Lung (tissue), 12 donors: ENCODE measurements around the gene IL1B. TPM values are rescaled to one million over a fixed set of nuclear protein-coding genes. Genes with fewer than 3 reads are reported as not detected.

Source experiments
- ATAC-seq: fragments of 200-7000 bp; cut with Tn5 transposase; one replicate; pipeline ENCODE4 v1.9.1; 2020; ENCODE audit warnings: moderate number of reproducible peaks; ENCODE audit not compliant: insufficient read depth, low FRiP score
- DNase-seq, 3 donors: peaks; one replicate each; pipeline ENCODE4 v3.0.0-alpha.2; 2013 to 2017
- H3K27ac ChIP-seq, 2 donors: one replicate each; pipeline ENCODE4 v1.5.1; 2013; ENCODE audit warnings: mild to moderate bottlenecking in 2 of 2, moderate library complexity in 2 of 2, control low read depth in 1 of 2, inconsistent platforms in 1 of 2, low read depth in 1 of 2, low read length in 1 of 2
- H3K27me3 ChIP-seq, 3 donors: one replicate each; pipeline ENCODE4 v1.5.1; 2013; ENCODE audit warnings: low read length in 2 of 3; ENCODE audit not compliant: control insufficient read depth in 3 of 3, insufficient read depth in 3 of 3
- H3K36me3 ChIP-seq, 4 donors: one replicate each; pipeline ENCODE4 v1.5.1; 2013; ENCODE audit warnings: low read length in 4 of 4, mild to moderate bottlenecking in 1 of 4, moderate library complexity in 1 of 4; ENCODE audit not compliant: control insufficient read depth in 4 of 4, insufficient read depth in 4 of 4
- H3K4me1 ChIP-seq, 5 donors: one replicate each; pipeline ENCODE4 v1.5.1; 2013; ENCODE audit warnings: low read length in 5 of 5, mild to moderate bottlenecking in 2 of 5, moderate library complexity in 1 of 5; ENCODE audit not compliant: control insufficient read depth in 5 of 5, insufficient read depth in 5 of 5
- H3K4me3 ChIP-seq: one replicate; pipeline ENCODE4 v1.5.1; 2013; ENCODE audit warnings: mild to moderate bottlenecking, control low read depth, moderate library complexity
- H3K9ac ChIP-seq, 2 donors: one replicate each; pipeline ENCODE4 v1.5.1; 2013; ENCODE audit warnings: low read length in 2 of 2, control low read depth in 1 of 2; ENCODE audit not compliant: insufficient read depth in 1 of 2
- H3K9me3 ChIP-seq, 4 donors: one replicate each; pipeline ENCODE4 v1.5.1; 2013; ENCODE audit warnings: low read length in 3 of 4, mild to moderate bottlenecking in 1 of 4, moderate library complexity in 1 of 4; ENCODE audit not compliant: control insufficient read depth in 4 of 4, insufficient read depth in 3 of 4
- WGBS, 2 donors: extraction: QIAGEN DNeasy Blood & Tissue Kit; methylation state at CpG; one replicate each; pipeline ENCODE4 v1.1.7; 2013; 5-methylcytosine and 5-hydroxymethylcytosine counted together
- polyA plus RNA-seq, 2 donors: library from polyadenylated mRNA; stranded (reverse); fragments of 200-250 nt; gene quantifications; one replicate each; pipeline ENCODE4 v1.2.1, GENCODE V29; 2013
- total RNA-seq, 2 donors: library from RNA; depleted of rRNA in 1 of 2; stranded (reverse); fragments of >200 nt in 1 of 2; gene quantifications; one replicate each; pipeline ENCODE4 v1.2.1, GENCODE V29; 2014 to 2021
- TF ChIP-seq, protein P1 (sequence below): IDR thresholded peaks from 2 replicates; pipeline ENCODE4 v1.5.1; 2012; ENCODE audit warnings: mild to moderate bottlenecking; ENCODE audit errors: control extremely low read depth, extremely low read depth
- donor health status: control.
- donor health status: control.
- donor health status: Bipolar disorder and iron deficiency.
- donor health status: healthy.
- donor health status: DM: yes; HTN: yes; CAD: no.

The IL1B gene
- total and polyA plus RNA-seq, 4 donors: 3.8 to 482 (median 13.2) TPM

- no peak overlapping the region for H3K27ac ChIP-seq
- H3K4me3 ChIP-seq: no peak overlapping the region
- DNase-seq (no peak), ATAC-seq (no peak)
- TF ChIP-seq, protein P1, sequence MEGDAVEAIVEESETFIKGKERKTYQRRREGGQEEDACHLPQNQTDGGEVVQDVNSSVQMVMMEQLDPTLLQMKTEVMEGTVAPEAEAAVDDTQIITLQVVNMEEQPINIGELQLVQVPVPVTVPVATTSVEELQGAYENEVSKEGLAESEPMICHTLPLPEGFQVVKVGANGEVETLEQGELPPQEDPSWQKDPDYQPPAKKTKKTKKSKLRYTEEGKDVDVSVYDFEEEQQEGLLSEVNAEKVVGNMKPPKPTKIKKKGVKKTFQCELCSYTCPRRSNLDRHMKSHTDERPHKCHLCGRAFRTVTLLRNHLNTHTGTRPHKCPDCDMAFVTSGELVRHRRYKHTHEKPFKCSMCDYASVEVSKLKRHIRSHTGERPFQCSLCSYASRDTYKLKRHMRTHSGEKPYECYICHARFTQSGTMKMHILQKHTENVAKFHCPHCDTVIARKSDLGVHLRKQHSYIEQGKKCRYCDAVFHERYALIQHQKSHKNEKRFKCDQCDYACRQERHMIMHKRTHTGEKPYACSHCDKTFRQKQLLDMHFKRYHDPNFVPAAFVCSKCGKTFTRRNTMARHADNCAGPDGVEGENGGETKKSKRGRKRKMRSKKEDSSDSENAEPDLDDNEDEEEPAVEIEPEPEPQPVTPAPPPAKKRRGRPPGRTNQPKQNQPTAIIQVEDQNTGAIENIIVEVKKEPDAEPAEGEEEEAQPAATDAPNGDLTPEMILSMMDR: no peak
- no peaks in the 10 kb centered on the region for H3K27me3 ChIP-seq
- H3K9ac ChIP-seq: no peak overlapping the region
- H3K36me3 ChIP-seq: no peaks in the 10 kb centered on the region
- 87 to 92% methylated on average over 10 of the region's 10 CpGs for WGBS, 2 donors
- H3K9me3 ChIP-seq: no peaks in the 10 kb centered on the region
- peaks cover 7 to 36% (median 10%) of the 10 kb centered on the region in 5 donors for H3K4me1 ChIP-seq
Observed at GRCh38 chr2:112813280-112813966, 23.2 kb downstream of the IL1B start.

DNA sequence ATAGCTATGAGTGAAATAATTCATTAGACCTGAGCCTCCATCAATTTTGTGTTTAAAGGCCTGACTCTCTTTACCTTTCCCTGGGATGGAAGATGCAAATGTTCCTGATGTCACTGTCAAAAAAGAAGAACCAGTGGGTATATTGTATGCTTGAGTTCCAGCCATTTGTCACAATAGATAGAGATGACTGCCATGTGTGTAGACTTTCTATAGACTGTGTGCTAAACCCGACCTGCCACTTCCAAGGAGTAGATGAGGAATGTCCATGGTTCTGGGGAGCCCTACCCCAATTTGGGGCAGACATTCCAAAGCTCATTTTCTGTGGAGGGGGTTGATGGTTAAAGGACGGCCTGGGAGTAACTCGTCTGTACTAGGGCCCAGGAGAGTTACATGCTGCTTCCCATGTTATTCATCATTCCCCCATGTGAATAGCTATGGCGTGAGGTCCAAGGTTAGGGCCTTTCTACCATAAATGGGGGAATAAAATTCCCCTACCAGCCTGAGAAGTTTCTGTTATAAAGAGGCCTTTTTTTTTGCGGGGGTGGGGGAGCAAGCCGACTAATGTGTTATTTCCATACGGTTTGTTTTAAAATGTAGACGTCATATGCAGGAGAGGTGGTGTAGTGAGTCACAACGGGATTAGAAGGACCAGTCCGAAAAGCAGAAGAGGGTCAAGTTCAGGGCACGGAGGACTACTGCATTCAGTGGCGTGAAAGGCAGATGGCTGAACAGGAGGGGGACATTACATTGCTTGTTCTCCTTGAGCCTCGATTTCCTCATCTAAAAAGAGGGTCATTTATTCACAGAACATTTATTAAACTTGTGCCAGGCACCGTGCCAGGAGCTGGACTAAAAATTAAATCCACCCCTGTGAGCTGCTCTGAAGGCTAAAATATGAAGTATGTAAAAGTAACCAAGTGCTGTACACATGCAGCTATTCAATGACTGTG is 24.0 kb downstream of the IL1B start:
- H3K36me3 ChIP-seq: no peaks in the 10 kb centered on the region
- H3K4me3 ChIP-seq: no peak overlapping the region
- peak in 1 of 3 donors; percentile 49 for DNase-seq
- peaks cover 7 to 30% (median 10%) of the 10 kb centered on the region in 5 donors for H3K4me1 ChIP-seq
- no peaks in the 10 kb centered on the region for H3K9me3 ChIP-seq
- ATAC-seq: no peak
- no peak overlapping the region for H3K27ac ChIP-seq
- TF ChIP-seq, protein P1: no peak
- no peaks in the 10 kb centered on the region for H3K27me3 ChIP-seq
- no peak overlapping the region for H3K9ac ChIP-seq
- WGBS, 2 donors: 58 to 73% methylated on average over 14 of the region's 14 CpGs

DNA sequence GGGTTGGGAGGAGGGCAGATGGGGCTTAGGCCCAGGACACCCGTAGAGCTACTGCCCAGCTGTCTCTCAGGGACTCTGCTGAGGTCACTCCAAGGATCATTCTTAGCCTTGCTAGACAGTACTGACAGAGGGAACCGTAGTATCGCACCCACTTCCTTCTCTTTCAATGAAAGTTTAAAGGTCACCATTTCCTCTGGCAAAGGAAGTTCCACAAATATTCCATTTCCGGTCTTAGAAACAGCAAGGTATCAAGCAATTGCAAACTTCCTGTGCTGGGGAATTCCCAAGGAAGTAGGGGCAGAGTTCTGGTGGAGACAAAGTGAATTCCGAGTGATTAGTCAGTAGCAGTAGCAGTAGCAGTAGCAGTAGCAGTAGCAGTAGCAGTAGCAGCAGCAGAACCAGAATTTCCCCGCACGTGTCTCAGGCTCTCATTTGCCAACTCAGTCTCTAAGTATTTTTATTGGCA is 24.7 kb downstream of the IL1B start:
- DNase-seq (peak in 2 of 3 donors; percentile 52 to 70), ATAC-seq (no peak)
- no peaks in the 10 kb centered on the region for H3K36me3 ChIP-seq
- H3K27me3 ChIP-seq: no peaks in the 10 kb centered on the region
- peaks cover 0 to 5% (median 2%) of the 10 kb centered on the region in 4 donors for H3K9me3 ChIP-seq
- peak overlapping the region; percentile 2 to 62 for H3K27ac ChIP-seq
- H3K4me3 ChIP-seq: no peak overlapping the region
- 33 to 42% methylated on average over 7 of the region's 7 CpGs for WGBS, 2 donors
- TF ChIP-seq, protein P1: no peak
- H3K4me1 ChIP-seq: peaks cover 7 to 30% (median 9%) of the 10 kb centered on the region in 5 donors
- H3K9ac ChIP-seq: no peak overlapping the region
